ENCODE measurements around the gene ECEL1. TPM values are rescaled to one million over a fixed set of nuclear protein-coding genes. Genes with fewer than 3 reads are reported as not detected.

The ECEL1 gene
- total RNA-seq, 3 donors from 2014 or later (not counting 1 experiment from before 2014, with no cell fraction given) = not detected

- H3K9me3 Mint-ChIP-seq = no peaks in the 10 kb centered on the region
Measured at GRCh38 chr2:232478571-232479340, 8.9 kb downstream of the ECEL1 start.

GRCh38 chr2:232477751-232478510, 9.7 kb downstream of the ECEL1 start:
- 88% methylated on average over 13 of the region's 13 CpGs for WGBS (ENCODE audit: insufficient coverage)
- H3K9me3 Mint-ChIP-seq = no peaks in the 10 kb centered on the region
- intact Hi-C loops (cut with micrococcal nuclease) = no loop called here

More at GRCh38 chr2:232478571-232479340, 8.9 kb downstream of the ECEL1 start:
- no peaks in the 10 kb centered on the region for H3K36me3 Mint-ChIP-seq
- WGBS (ENCODE audit: insufficient coverage) = 85% methylated on average over 19 of the region's 19 CpGs
- DNase-seq (no peak), ATAC-seq (no peak)
- H3K27me3 ChIP-seq (ENCODE audit: control insufficient read depth, insufficient read depth, low read length) = no peaks in the 10 kb centered on the region
- no peak overlapping the region for H3K4me3 Mint-ChIP-seq
- no peaks in the 10 kb centered on the region for H3K36me3 ChIP-seq (ENCODE audit: control insufficient read depth, insufficient read depth, low read length)
- H3K4me1 ChIP-seq (ENCODE audit: control insufficient read depth, insufficient read depth, low read length) = no peaks in the 10 kb centered on the region
- peaks cover 2 to 7% of the 10 kb centered on the region in 2 donors for H3K27me3 Mint-ChIP-seq (ENCODE audit: low read depth in 2 of 2)
- H3K27ac Mint-ChIP-seq = no peak overlapping the region
- TF ChIP-seq CTCF (IDR thresholded peaks at IDR 0.05) = no peak
- H3K9me3 ChIP-seq (ENCODE audit: control insufficient read depth, insufficient read depth, low read length) = no peaks in the 10 kb centered on the region
- no peak overlapping the region for H3K4me3 ChIP-seq (ENCODE audit: low read length)
- no peaks in the 10 kb centered on the region for H3K4me1 Mint-ChIP-seq
- intact Hi-C loops (cut with micrococcal nuclease) = no loop called here
- no peak overlapping the region for H3K27ac ChIP-seq (ENCODE audit: low read length)

DNA sequence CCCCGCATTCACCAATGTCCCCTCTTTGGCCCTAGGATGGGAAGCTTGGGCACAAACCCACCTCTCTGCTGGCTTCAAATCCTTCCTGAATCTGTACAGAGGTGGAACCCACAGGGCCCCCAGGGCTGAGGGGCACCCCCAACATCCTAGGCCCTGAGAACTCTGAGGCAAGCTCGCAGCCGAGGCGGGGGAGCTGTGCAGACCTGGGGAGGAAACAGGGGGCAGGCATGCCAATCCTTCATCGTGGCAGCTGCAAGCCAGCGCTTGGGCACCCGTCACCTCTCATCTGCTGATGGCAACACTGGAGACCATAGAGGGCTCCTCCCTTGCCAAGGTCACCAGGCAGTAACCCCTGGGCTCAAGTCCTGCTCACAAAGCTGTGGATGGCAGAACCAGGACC, 10.8 kb downstream of the ECEL1 start:
- no peak overlapping the region for H3K4me3 ChIP-seq (ENCODE audit: low read length)
- Mint-ChIP-seq H3K27me3 (ENCODE audit: low read depth in 2 of 2) (peaks cover 9 to 22% of the 10 kb centered on the region in 2 donors), H3K4me3 (no peak overlapping the region), H3K36me3 (no peaks in the 10 kb centered on the region), H3K27ac (no peak overlapping the region), H3K4me1 (no peaks in the 10 kb centered on the region), H3K9me3 (no peaks in the 10 kb centered on the region)
- H3K36me3 ChIP-seq (ENCODE audit: control insufficient read depth, insufficient read depth, low read length) = no peaks in the 10 kb centered on the region
- intact Hi-C loops (cut with micrococcal nuclease) = no loop called here
- 86% methylated on average over 7 of the region's 7 CpGs for WGBS (ENCODE audit: insufficient coverage)
- no peak for ATAC-seq
- peaks cover 4% of the 10 kb centered on the region for H3K27me3 ChIP-seq (ENCODE audit: control insufficient read depth, insufficient read depth, low read length)
- no peak for TF ChIP-seq CTCF (IDR thresholded peaks at IDR 0.05)
- no peaks in the 10 kb centered on the region for H3K4me1 ChIP-seq (ENCODE audit: control insufficient read depth, insufficient read depth, low read length)
- no peak for DNase-seq
- no peak overlapping the region for H3K27ac ChIP-seq (ENCODE audit: low read length)
- H3K9me3 ChIP-seq (ENCODE audit: control insufficient read depth, insufficient read depth, low read length) = no peaks in the 10 kb centered on the region

More at GRCh38 chr2:232477751-232478510, 9.7 kb downstream of the ECEL1 start:
- H3K27me3 ChIP-seq (ENCODE audit: control insufficient read depth, insufficient read depth, low read length) = no peaks in the 10 kb centered on the region
- Mint-ChIP-seq H3K4me1 (no peaks in the 10 kb centered on the region), H3K27me3 (ENCODE audit: low read depth in 2 of 2) (peaks cover 1 to 11% of the 10 kb centered on the region in 2 donors), H3K4me3 (no peak overlapping the region), H3K36me3 (no peaks in the 10 kb centered on the region), H3K27ac (no peak overlapping the region)
- H3K4me3 ChIP-seq (ENCODE audit: low read length) = no peak overlapping the region
- H3K27ac ChIP-seq (ENCODE audit: low read length) = no peak overlapping the region
- H3K9me3 ChIP-seq (ENCODE audit: control insufficient read depth, insufficient read depth, low read length) = no peaks in the 10 kb centered on the region
- TF ChIP-seq CTCF (IDR thresholded peaks at IDR 0.05) = no peak
- no peak for ATAC-seq
- no peaks in the 10 kb centered on the region for H3K4me1 ChIP-seq (ENCODE audit: control insufficient read depth, insufficient read depth, low read length)
- DNase-seq = no peak
- no peaks in the 10 kb centered on the region for H3K36me3 ChIP-seq (ENCODE audit: control insufficient read depth, insufficient read depth, low read length)

Data from natural killer cell (primary cell).